Neural cell (in vitro differentiated cells): ENCODE measurements around the gene ILK. TPM values are rescaled to one million over a fixed set of nuclear protein-coding genes. Genes with fewer than 3 reads are reported as not detected.

Source experiments
- H2AFZ ChIP-seq: fragments of 200-600, 300-800 bp; sonication (generic), shearing (Covaris generic); 2 replicates; pipeline ENCODE4 v1.6.0; 2014; ENCODE audit warnings: low read depth, mild to moderate bottlenecking, antibody characterized with exemption, low read length, moderate library complexity
- H3F3A ChIP-seq: fragments of 200-600 bp; shearing (Covaris generic); 2 replicates; pipeline ENCODE4 v1.6.1; 2016; ENCODE audit warnings: mild to moderate bottlenecking, moderate library complexity, mixed read lengths, antibody characterized with exemption, low read length; ENCODE audit not compliant: insufficient read depth, poor library complexity, severe bottlenecking
- H3K27ac ChIP-seq: fragments of 200-600, 300-800 bp; sonication (generic), shearing (Covaris generic); 2 replicates; pipeline ENCODE4 v1.5.1; 2014; ENCODE audit warnings: mild to moderate bottlenecking, low read length, moderate library complexity
- H3K27me3 ChIP-seq: fragments of 300-800, 200-600 bp; sonication (generic), shearing (Covaris generic); 2 replicates; pipeline ENCODE4 v1.6.0; 2014; ENCODE audit warnings: mild to moderate bottlenecking, low read depth, low read length, moderate library complexity; ENCODE audit not compliant: insufficient read depth
- H3K36me3 ChIP-seq: fragments of 300-800, 200-600 bp; sonication (generic), shearing (Covaris generic); 2 replicates; pipeline ENCODE4 v1.5.1; 2014; ENCODE audit warnings: mild to moderate bottlenecking, antibody characterized with exemption, low read length, moderate library complexity; ENCODE audit not compliant: insufficient read depth
- H3K4me2 ChIP-seq: fragments of 300-800, 200-600 bp; sonication (generic), shearing (Covaris generic); 2 replicates; pipeline ENCODE4 v1.6.0; 2014; ENCODE audit warnings: mild to moderate bottlenecking, low read length
- H3K4me3 ChIP-seq: fragments of 300-800, 200-600 bp; sonication (generic), shearing (Covaris generic); 2 replicates; pipeline ENCODE4 v1.5.1; 2014; ENCODE audit warnings: mild to moderate bottlenecking, low read length, moderate library complexity
- H3K79me2 ChIP-seq: fragments of 200-600 bp; shearing (Covaris generic); replicated peaks from 2 replicates; pipeline ENCODE4 v1.6.0; 2014; ENCODE audit warnings: mild to moderate bottlenecking, low read length, moderate library complexity; ENCODE audit not compliant: insufficient read depth
- H3K9ac ChIP-seq: fragments of 300-800, 200-600 bp; sonication (generic), shearing (Covaris generic); 2 replicates; pipeline ENCODE4 v1.6.1; 2016; ENCODE audit warnings: mild to moderate bottlenecking, low read length, mixed read lengths
- H3K9me2 ChIP-seq: fragments of 200-600 bp; shearing (Covaris generic); 2 replicates; pipeline ENCODE4 v1.6.1; 2016; ENCODE audit warnings: mild to moderate bottlenecking, low read length, mixed read lengths; ENCODE audit not compliant: insufficient read depth
- H3K9me3 ChIP-seq: fragments of 200-600, 300-800 bp; sonication (generic), shearing (Covaris generic); 2 replicates; pipeline ENCODE4 v1.6.1; 2016; ENCODE audit warnings: mild to moderate bottlenecking, mixed run types, low read length, moderate library complexity, mixed read lengths
- H4K20me1 ChIP-seq: fragments of 200-600 bp; shearing (Covaris generic); 2 replicates; pipeline ENCODE4 v1.6.1; 2016; ENCODE audit warnings: mild to moderate bottlenecking, mixed run types; ENCODE audit not compliant: insufficient read depth
- EP300 ChIP-seq: fragments of 450-650 bp; conservative IDR thresholded peaks from 2 replicates; pipeline ENCODE4 v1.6.1; 2014; ENCODE audit warnings: antibody characterized with exemption, mild to moderate bottlenecking, moderate library complexity; ENCODE audit not compliant: poor library complexity, severe bottlenecking
- EZH2 ChIP-seq: fragments of 200-600, 300-800 bp; shearing (Covaris generic), sonication (generic); IDR thresholded peaks from 2 replicates; pipeline ENCODE4 v1.6.1; 2014; ENCODE audit warnings: antibody characterized with exemption, low read length, borderline replicate concordance, mild to moderate bottlenecking; ENCODE audit not compliant: insufficient read depth, poor library complexity, severe bottlenecking
- MXI1 ChIP-seq: fragments of 450-650 bp; conservative IDR thresholded peaks from 2 replicates; pipeline ENCODE4 v1.6.1; 2014; ENCODE audit warnings: antibody characterized with exemption, mild to moderate bottlenecking; ENCODE audit not compliant: poor library complexity, severe bottlenecking
- POLR2AphosphoS5 ChIP-seq: IDR thresholded peaks from 2 replicates; pipeline ENCODE4 v1.6.1; 2012
- RAD21 ChIP-seq: fragments of 450-650 bp; conservative IDR thresholded peaks from 2 replicates; pipeline ENCODE4 v1.6.1; 2014; ENCODE audit warnings: antibody characterized with exemption, mild to moderate bottlenecking, moderate library complexity
- SMC3 ChIP-seq: fragments of 450-650 bp; conservative IDR thresholded peaks from 2 replicates; pipeline ENCODE4 v1.6.1; 2014; ENCODE audit warnings: antibody characterized with exemption, mild to moderate bottlenecking, moderate library complexity; ENCODE audit not compliant: poor library complexity
- TAF1 ChIP-seq: IDR thresholded peaks from 2 replicates; pipeline ENCODE4 v1.6.1; 2012; ENCODE audit warnings: low read depth
- polyA plus RNA-seq: library from polyadenylated mRNA; depleted of rRNA; stranded (reverse); fragments of >200 nt; gene quantifications from 2 replicates; pipeline ENCODE4 v1.2.3, GENCODE V29; 2014
- TF ChIP-seq, protein P1 (sequence below): IDR thresholded peaks from 2 replicates; pipeline ENCODE4 v1.6.1; 2012; ENCODE audit warnings: borderline replicate concordance
- TF ChIP-seq, protein P2 (sequence below): fragments of 450-650 bp; IDR thresholded peaks from 2 replicates; pipeline ENCODE4 v1.5.1; 2014; ENCODE audit warnings: antibody characterized with exemption, mild to moderate bottlenecking, moderate library complexity; ENCODE audit not compliant: poor library complexity, severe bottlenecking

The ILK gene
- polyA plus RNA-seq, 1 donor from 2014 or later: 68.8 TPM

GRCh38 chr11:6609502-6610015 lies 6.0 kb downstream of the ILK start:
- no peaks in the 10 kb centered on the region for H4K20me1 ChIP-seq
- no peak overlapping the region for H3K4me3 ChIP-seq
- H2AFZ ChIP-seq: no peak overlapping the region
- peaks cover 7% of the 10 kb centered on the region for H3F3A ChIP-seq
- no peak overlapping the region for H3K27ac ChIP-seq
- no peak for TF ChIP-seq EZH2
- no peak for TF ChIP-seq EP300
- TF ChIP-seq SMC3: no peak
- TF ChIP-seq TAF1: no peak
- no peak for TF ChIP-seq MXI1
- TF ChIP-seq POLR2AphosphoS5: no peak
- TF ChIP-seq, protein P1, sequence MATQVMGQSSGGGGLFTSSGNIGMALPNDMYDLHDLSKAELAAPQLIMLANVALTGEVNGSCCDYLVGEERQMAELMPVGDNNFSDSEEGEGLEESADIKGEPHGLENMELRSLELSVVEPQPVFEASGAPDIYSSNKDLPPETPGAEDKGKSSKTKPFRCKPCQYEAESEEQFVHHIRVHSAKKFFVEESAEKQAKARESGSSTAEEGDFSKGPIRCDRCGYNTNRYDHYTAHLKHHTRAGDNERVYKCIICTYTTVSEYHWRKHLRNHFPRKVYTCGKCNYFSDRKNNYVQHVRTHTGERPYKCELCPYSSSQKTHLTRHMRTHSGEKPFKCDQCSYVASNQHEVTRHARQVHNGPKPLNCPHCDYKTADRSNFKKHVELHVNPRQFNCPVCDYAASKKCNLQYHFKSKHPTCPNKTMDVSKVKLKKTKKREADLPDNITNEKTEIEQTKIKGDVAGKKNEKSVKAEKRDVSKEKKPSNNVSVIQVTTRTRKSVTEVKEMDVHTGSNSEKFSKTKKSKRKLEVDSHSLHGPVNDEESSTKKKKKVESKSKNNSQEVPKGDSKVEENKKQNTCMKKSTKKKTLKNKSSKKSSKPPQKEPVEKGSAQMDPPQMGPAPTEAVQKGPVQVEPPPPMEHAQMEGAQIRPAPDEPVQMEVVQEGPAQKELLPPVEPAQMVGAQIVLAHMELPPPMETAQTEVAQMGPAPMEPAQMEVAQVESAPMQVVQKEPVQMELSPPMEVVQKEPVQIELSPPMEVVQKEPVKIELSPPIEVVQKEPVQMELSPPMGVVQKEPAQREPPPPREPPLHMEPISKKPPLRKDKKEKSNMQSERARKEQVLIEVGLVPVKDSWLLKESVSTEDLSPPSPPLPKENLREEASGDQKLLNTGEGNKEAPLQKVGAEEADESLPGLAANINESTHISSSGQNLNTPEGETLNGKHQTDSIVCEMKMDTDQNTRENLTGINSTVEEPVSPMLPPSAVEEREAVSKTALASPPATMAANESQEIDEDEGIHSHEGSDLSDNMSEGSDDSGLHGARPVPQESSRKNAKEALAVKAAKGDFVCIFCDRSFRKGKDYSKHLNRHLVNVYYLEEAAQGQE: no peak
- TF ChIP-seq RAD21: no peak
- TF ChIP-seq, protein P2, sequence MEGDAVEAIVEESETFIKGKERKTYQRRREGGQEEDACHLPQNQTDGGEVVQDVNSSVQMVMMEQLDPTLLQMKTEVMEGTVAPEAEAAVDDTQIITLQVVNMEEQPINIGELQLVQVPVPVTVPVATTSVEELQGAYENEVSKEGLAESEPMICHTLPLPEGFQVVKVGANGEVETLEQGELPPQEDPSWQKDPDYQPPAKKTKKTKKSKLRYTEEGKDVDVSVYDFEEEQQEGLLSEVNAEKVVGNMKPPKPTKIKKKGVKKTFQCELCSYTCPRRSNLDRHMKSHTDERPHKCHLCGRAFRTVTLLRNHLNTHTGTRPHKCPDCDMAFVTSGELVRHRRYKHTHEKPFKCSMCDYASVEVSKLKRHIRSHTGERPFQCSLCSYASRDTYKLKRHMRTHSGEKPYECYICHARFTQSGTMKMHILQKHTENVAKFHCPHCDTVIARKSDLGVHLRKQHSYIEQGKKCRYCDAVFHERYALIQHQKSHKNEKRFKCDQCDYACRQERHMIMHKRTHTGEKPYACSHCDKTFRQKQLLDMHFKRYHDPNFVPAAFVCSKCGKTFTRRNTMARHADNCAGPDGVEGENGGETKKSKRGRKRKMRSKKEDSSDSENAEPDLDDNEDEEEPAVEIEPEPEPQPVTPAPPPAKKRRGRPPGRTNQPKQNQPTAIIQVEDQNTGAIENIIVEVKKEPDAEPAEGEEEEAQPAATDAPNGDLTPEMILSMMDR: no peak
- H3K36me3 ChIP-seq: no peaks in the 10 kb centered on the region
- H3K9me3 ChIP-seq: no peaks in the 10 kb centered on the region
- H3K9ac ChIP-seq: no peak overlapping the region
- H3K79me2 ChIP-seq: peaks cover 31% of the 10 kb centered on the region
- H3K27me3 ChIP-seq: no peaks in the 10 kb centered on the region
- no peak overlapping the region for H3K4me2 ChIP-seq
- no peaks in the 10 kb centered on the region for H3K9me2 ChIP-seq

- Histone ChIP-seq H3K9me3 (no peaks in the 10 kb centered on the region), H3K9me2 (no peaks in the 10 kb centered on the region), H3K79me2 (peaks cover 26% of the 10 kb centered on the region), H3K27ac (no peak overlapping the region), H3K27me3 (no peaks in the 10 kb centered on the region), H3K4me2 (no peak overlapping the region), H3F3A (peaks cover 4% of the 10 kb centered on the region), H2AFZ (no peak overlapping the region), H3K4me3 (peak overlapping the region; percentile 96), H4K20me1 (no peaks in the 10 kb centered on the region), H3K36me3 (no peaks in the 10 kb centered on the region), H3K9ac (no peak overlapping the region)
- TF ChIP-seq, protein P1: no peak
- TF ChIP-seq SMC3 (no peak), EZH2 (no peak), EP300 (no peak), POLR2AphosphoS5 (no peak), RAD21 (no peak), MXI1 (no peak), TAF1 (no peak)
- TF ChIP-seq, protein P2: no peak
Measured at GRCh38 chr11:6610591-6610990, 7.0 kb downstream of the ILK start.
